NCI-H748 treated with DMSO at 0.1 percent for 48 hours (cell line): ENCODE measurements around the gene PRKG1.
"Not testable (repeated sequence)": the region's sequence is repeated elsewhere in the genome, so short reads cannot be mapped to it uniquely, and the experiment has no call there.

Experiments
- DNase-seq: peaks from one replicate; lab custom pipeline; 2025; lab: John Stamatoyannopoulos, UW

The PRKG1 gene

GRCh38 chr10:51227897-51228713, 153.8 kb downstream of the PRKG1 start:
- DNase-seq: no peak

GRCh38 chr10:51228714-51229100, 154.4 kb downstream of the PRKG1 start:
- no peak for DNase-seq

GRCh38 chr10:51230887-51231585, 156.7 kb downstream of the PRKG1 start:
- DNase-seq: no peak

- no peak for DNase-seq
These were observed 157.5 kb downstream of the PRKG1 start for GRCh38 chr10:51231754-51232153.

- no peak for DNase-seq
These were observed 159.2 kb downstream of the PRKG1 start for GRCh38 chr10:51233337-51234100.

GRCh38 chr10:51235865-51236264, 161.6 kb downstream of the PRKG1 start:
- DNase-seq: no peak

GRCh38 chr10:51239006-51239405, 164.7 kb downstream of the PRKG1 start:
- DNase-seq: no peak

GRCh38 chr10:51241461-51241860, 167.2 kb downstream of the PRKG1 start:
- no peak for DNase-seq

- DNase-seq: no peak
These were observed 168.1 kb downstream of the PRKG1 start for GRCh38 chr10:51242393-51242792.

- no peak for DNase-seq
These were observed 170.0 kb downstream of the PRKG1 start for GRCh38 chr10:51244309-51244708.

- DNase-seq: no peak
These were observed 170.6 kb downstream of the PRKG1 start for GRCh38 chr10:51244748-51245490.

- DNase-seq: no peak
These were observed 171.9 kb downstream of the PRKG1 start for GRCh38 chr10:51246156-51246555.

GRCh38 chr10:51250278-51250920, 176.1 kb downstream of the PRKG1 start:
- DNase-seq: no peak

- no peak for DNase-seq
These were observed 176.8 kb downstream of the PRKG1 start for GRCh38 chr10:51251110-51251509.

GRCh38 chr10:51255381-51255780, 181.1 kb downstream of the PRKG1 start:
- no peak for DNase-seq

- DNase-seq: no peak
These were observed 183.4 kb downstream of the PRKG1 start for GRCh38 chr10:51257511-51258248.

- DNase-seq: no peak
These were observed 186.1 kb downstream of the PRKG1 start for GRCh38 chr10:51260376-51260775.

GRCh38 chr10:51266496-51266895, 192.2 kb downstream of the PRKG1 start:
- DNase-seq: no peak

- not testable (repeated sequence) for DNase-seq
These were observed 193.8 kb downstream of the PRKG1 start for GRCh38 chr10:51267980-51268570.

GRCh38 chr10:51269821-51270220, 195.5 kb downstream of the PRKG1 start:
- no peak for DNase-seq
